SU-DHL-6 (cell line): ENCODE results near the gene HOXC11.

ENCODE experiments used
- CTCF ChIP-seq: fragments of 200-600 bp; sonication (generic); IDR thresholded peaks from one replicate; pipeline ENCODE4 v1.5.1; 2017; ENCODE audit warnings: antibody characterized with exemption, mild to moderate bottlenecking, low read length, moderate library complexity; ENCODE audit not compliant: insufficient read depth, poor library complexity, severe bottlenecking
- EZH2phosphoT487 ChIP-seq: fragments of 200-600 bp; sonication (generic), shearing (Covaris generic); conservative IDR thresholded peaks from 2 replicates; pipeline ENCODE4 v1.6.1; 2018; ENCODE audit warnings: mild to moderate bottlenecking, antibody characterized with exemption, low read length, moderate library complexity, mixed read lengths

- no peak for TF ChIP-seq CTCF
- TF ChIP-seq EZH2phosphoT487: no peak
These were observed 21.2 kb upstream of the HOXC11 start for GRCh38 chr12:53951577-53952334.
